Peyer's patch (tissue), 4 donors: ENCODE results near the gene SYNPO2.

ENCODE experiments used
- POLR2A ChIP-seq, 2 donors: fragments of 450-650 bp; IDR thresholded peaks; one replicate each; pipeline ENCODE4 v1.5.1; 2017; ENCODE audit warnings: antibody characterized with exemption in 2 of 2, mild to moderate bottlenecking in 2 of 2, moderate library complexity in 2 of 2
- TF ChIP-seq, protein P1 (sequence below), 6 experiments: fragments of 450-650 bp in 4 of 6; fragments of 200-600 bp in 2 of 6; sonication (generic) in 1 of 6; IDR thresholded peaks; one replicate each; pipeline ENCODE4 v1.5.1; 2017 to 2019; ENCODE audit warnings: antibody characterized with exemption in 6 of 6, mild to moderate bottlenecking in 3 of 6, moderate library complexity in 1 of 6

DNA sequence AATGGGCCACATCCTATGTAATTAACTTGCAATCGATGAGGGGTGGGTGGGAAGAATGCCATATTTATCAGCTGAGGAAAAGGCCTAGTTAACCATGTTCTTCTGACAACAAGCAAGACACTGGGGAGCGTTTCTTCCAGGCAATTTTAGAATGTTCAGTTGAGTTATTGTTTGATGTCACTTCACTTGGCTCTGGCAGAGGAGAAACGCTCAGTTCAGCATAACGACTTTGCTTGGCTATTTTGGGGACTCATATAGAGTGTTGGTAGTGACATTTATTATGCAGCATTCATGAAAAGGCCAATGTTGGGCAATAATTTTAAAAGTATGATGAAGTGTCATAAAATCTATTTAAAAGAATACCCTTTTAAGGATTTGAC is 648 bp downstream of the SYNPO2 start:
- TF ChIP-seq POLR2A (IDR thresholded peaks at IDR 0.05) = no peak
- TF ChIP-seq, protein P1, sequence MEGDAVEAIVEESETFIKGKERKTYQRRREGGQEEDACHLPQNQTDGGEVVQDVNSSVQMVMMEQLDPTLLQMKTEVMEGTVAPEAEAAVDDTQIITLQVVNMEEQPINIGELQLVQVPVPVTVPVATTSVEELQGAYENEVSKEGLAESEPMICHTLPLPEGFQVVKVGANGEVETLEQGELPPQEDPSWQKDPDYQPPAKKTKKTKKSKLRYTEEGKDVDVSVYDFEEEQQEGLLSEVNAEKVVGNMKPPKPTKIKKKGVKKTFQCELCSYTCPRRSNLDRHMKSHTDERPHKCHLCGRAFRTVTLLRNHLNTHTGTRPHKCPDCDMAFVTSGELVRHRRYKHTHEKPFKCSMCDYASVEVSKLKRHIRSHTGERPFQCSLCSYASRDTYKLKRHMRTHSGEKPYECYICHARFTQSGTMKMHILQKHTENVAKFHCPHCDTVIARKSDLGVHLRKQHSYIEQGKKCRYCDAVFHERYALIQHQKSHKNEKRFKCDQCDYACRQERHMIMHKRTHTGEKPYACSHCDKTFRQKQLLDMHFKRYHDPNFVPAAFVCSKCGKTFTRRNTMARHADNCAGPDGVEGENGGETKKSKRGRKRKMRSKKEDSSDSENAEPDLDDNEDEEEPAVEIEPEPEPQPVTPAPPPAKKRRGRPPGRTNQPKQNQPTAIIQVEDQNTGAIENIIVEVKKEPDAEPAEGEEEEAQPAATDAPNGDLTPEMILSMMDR (IDR thresholded peaks at IDR 0.05) = no peak
